Sigmoid colon (tissue), 4 donors: ENCODE results near the gene POLG2.

Experiments used
- CTCF ChIP-seq, 4 experiments: fragments of 450-650 bp in 3 of 4; fragments of 200-600 bp in 1 of 4; IDR thresholded peaks; one replicate each; pipeline ENCODE4 v1.5.1; 2016 to 2019; ENCODE audit warnings: antibody characterized with exemption in 4 of 4, mild to moderate bottlenecking in 3 of 4, moderate library complexity in 2 of 4
- EP300 ChIP-seq, 4 donors: sonication (generic); formaldehyde crosslinking; IDR thresholded peaks; one replicate each; pipeline ENCODE4 v1.6.1; 2017; ENCODE audit warnings: antibody characterized with exemption in 4 of 4
- POLR2A ChIP-seq, 2 donors: fragments of 450-650 bp; IDR thresholded peaks; one replicate each; pipeline ENCODE4 v1.6.1; 2016; ENCODE audit warnings: antibody characterized with exemption in 2 of 2, mild to moderate bottlenecking in 2 of 2, moderate library complexity in 2 of 2
- POLR2AphosphoS5 ChIP-seq, 4 donors: sonication (generic); formaldehyde crosslinking; IDR thresholded peaks; one replicate each; pipeline ENCODE4 v1.6.1; 2017; ENCODE audit warnings: antibody characterized with exemption in 4 of 4

- no peak for TF ChIP-seq CTCF (IDR thresholded peaks at IDR 0.05)
- TF ChIP-seq POLR2A (IDR thresholded peaks at IDR 0.05), result no peak
- no peak for TF ChIP-seq POLR2AphosphoS5 (IDR thresholded peaks at IDR 0.05)
- TF ChIP-seq EP300 (IDR thresholded peaks at IDR 0.05), result no peak
These were observed 56.9 kb downstream of the POLG2 start for GRCh38 chr17:64439956-64440355.
